Measurements from ENCODE around the gene PIAS1. TPM values are rescaled to one million over a fixed set of nuclear protein-coding genes. Genes with fewer than 3 reads are reported as not detected.
"Not testable (repeated sequence)": the region's sequence is repeated elsewhere in the genome, so short reads cannot be mapped to it uniquely, and the experiment has no call there.

The PIAS1 gene
- total RNA-seq, 1 experiment from 2014 or later, result 13.5 TPM

GRCh38 chr15:68114840-68115239 lies 60.7 kb downstream of the PIAS1 start:
- no peak for DNase-seq (ENCODE audit: low read depth)

DNA sequence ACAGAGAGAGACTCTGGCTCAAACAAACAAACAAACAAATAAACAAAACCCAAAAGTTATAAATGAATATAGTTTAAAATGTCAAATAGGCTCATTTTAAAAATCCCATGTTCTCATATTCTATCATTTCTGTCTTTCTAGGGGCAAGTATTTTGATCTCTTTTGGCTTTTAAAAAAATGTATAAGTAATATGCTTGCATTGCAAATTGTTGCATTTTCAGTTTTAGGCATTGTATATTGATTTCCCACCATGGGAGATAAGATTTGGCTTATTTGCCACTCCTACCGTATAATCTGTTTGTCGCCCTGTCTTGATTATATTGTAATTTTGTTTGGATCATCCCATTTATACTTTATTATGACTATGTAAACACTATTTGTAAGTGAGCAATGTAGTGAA lies 70.6 kb downstream of the PIAS1 start:
- DNase-seq (ENCODE audit: low read depth), result no peak

- DNase-seq (ENCODE audit: low read depth), result no peak
Measured at GRCh38 chr15:68126396-68126795, 72.3 kb downstream of the PIAS1 start.

GRCh38 chr15:68129072-68129471 lies 75.0 kb downstream of the PIAS1 start:
- DNase-seq (ENCODE audit: low read depth), result no peak

- DNase-seq (ENCODE audit: low read depth), result no peak
Measured at GRCh38 chr15:68130851-68131250, 76.7 kb downstream of the PIAS1 start.

- DNase-seq (ENCODE audit: low read depth), result no peak
Measured at GRCh38 chr15:68137096-68137495, 83.0 kb downstream of the PIAS1 start.

DNA sequence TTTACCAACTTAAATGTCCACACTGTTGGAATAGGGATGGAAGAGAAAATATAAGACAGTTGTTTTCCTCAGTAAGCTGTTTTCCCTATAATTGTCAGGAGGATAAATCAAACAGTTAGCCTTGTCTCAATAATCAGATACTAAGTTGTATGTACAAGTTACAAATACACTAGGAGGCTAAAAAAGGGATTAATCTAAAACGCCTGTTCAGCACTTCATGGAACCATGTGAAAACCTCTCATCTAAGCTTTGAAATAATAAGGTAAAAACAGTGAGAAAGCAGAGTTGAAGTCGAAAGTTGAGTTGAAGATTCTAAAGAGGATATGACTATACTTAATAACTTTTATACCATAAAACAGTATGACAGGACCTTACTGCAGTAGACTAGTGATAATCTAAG lies 89.0 kb downstream of the PIAS1 start:
- no peak for DNase-seq (ENCODE audit: low read depth)

DNA sequence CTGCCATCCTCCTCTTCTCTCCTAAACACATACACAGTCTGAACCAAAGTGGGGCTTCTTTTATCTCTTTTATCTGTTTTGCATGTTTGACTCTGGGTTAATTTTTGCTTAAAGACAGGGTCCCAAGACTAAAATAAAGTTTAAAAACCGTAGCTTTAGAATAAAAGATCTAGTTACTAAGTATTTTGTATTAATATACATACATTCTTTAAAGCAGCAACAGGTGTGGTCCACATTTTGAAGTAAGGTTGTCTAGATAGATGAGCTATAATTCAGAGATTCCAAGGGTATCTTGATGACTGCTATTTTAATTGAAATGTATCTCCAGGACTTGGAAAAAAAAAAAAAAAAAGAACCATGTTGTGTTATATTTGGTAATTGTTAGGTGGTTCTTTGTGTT lies 89.7 kb downstream of the PIAS1 start:
- DNase-seq (ENCODE audit: low read depth), result no peak

DNA sequence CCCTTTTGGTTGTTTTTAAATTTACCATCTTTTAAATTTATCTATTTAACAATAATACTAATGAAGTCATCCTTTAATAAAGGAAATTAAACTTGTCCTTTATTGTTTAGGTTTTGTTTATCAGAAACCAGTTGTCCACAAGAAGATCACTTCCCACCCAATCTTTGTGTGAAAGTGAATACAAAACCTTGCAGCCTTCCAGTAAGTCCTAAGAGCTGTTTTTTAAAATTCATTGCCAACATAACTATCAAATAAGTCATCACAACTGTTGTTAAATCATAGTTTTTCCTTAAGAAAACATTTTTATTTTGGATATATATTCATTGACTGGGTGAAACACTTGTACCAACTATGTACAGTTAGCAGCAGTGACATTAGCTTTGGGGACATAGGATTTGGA lies 91.6 kb downstream of the PIAS1 start:
- peak; percentile 36 for DNase-seq (ENCODE audit: low read depth)

DNA sequence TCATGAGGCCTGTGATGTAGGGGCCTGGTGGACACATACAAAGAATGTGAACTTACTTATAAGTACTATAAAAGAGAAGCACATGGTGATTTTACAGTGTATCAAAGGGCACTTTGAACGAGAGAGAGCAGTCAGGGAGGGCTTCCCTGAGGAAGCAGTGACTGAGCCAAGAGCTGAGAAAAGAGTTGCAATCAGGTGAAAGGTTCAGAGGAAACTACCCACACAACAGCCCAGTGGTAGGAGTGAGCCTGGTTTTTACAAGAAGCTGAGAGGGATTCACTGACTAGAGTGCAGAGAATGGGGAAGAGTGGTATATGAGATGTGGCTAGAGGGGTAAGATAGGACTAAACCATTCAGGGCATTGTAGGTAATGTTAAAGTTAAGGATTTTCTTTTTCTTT lies 93.9 kb downstream of the PIAS1 start:
- DNase-seq (ENCODE audit: low read depth), result no peak

- peak; percentile 43 for DNase-seq (ENCODE audit: low read depth)
Measured at GRCh38 chr15:68149059-68149458, 94.9 kb downstream of the PIAS1 start.

DNA sequence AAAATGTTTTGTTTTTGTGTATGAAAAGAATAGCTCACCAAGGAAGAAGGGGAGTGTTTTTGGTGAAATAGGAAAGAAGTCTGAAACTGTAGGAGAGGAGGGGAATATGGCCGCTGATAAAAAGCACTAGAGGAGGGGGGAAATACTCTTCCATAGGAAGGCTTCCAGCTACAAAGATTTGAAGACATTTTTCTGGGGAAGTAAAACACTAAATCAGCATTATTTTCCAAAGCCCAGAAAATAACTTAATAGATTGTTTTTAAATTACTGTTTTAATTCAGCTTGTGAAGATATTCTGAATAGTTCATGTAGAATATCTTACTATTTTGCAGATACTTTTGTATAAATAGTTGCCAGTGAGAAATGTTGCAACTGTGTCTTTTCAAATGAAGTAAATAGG lies 96.1 kb downstream of the PIAS1 start:
- DNase-seq (ENCODE audit: low read depth), result no peak

- DNase-seq (ENCODE audit: low read depth), result peak; percentile 24
Measured at GRCh38 chr15:68151277-68151676, 97.2 kb downstream of the PIAS1 start.

DNA sequence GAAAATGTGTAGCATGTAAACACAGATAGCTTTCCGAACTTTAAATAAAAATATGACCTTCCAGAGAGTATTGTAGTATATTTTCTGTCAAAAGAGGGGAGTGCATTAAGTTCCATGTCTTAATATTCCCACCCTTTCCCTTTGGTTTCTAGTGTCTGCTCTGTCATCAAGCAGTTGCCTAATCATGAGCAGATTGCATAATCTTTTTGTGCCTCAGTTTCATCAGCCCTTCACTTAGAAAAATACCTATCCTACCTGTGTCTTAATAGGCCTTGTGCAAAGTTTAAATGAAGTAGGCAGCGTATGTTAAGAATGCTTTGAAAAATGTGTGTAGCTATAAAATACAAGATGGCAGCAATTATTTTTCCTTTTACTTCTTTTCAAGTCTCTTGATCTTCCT lies 98.2 kb downstream of the PIAS1 start:
- DNase-seq (ENCODE audit: low read depth), result no peak

- DNase-seq (ENCODE audit: low read depth), result peak; percentile 63
Measured at GRCh38 chr15:68154923-68155559, 100.9 kb downstream of the PIAS1 start.

GRCh38 chr15:68157074-68157473 lies 103.0 kb downstream of the PIAS1 start:
- no peak for DNase-seq (ENCODE audit: low read depth)

- no peak for DNase-seq (ENCODE audit: low read depth)
Measured at GRCh38 chr15:68158046-68158628, 104.0 kb downstream of the PIAS1 start.

DNA sequence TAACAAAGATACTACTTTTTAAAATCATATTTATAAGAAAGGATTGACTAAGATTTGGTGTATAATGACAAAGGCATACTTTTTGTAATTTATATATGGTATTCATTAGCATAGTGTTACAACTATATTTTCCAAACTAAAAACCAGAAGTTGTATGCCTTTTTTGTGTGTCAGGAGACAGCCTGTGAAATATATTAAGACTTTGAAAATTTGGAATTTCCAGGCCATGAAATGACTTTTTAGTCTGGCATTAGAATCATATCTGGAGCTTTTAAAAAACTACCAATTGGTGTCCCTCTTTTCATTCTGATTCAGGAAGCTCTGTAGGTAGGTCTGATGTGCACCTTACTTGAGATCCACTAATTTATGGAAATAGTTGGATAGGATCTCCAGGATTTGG lies 109.1 kb downstream of the PIAS1 start:
- no peak for DNase-seq (ENCODE audit: low read depth)

GRCh38 chr15:68166847-68167246 lies 112.7 kb downstream of the PIAS1 start:
- DNase-seq (ENCODE audit: low read depth), result no peak

DNA sequence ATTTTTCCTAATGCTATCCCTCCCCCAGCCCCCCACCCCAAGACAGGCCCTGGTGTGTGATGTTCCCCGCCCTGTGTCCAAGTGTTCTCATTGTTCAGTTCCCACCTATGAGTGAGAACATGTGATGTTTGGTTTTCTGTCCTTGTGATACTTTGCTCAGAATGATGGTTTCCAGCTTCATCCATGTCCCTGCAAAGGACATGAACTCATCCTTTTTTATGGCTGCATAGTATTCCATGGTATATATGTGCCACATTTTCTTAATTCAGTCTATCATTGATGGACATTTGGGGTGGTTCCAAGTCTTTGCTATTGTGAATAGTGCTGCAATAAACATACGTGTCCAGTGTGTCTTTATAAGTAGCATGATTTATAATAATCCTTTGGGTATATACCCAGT lies 117.9 kb downstream of the PIAS1 start:
- DNase-seq (ENCODE audit: low read depth), result not testable (repeated sequence)

DNA sequence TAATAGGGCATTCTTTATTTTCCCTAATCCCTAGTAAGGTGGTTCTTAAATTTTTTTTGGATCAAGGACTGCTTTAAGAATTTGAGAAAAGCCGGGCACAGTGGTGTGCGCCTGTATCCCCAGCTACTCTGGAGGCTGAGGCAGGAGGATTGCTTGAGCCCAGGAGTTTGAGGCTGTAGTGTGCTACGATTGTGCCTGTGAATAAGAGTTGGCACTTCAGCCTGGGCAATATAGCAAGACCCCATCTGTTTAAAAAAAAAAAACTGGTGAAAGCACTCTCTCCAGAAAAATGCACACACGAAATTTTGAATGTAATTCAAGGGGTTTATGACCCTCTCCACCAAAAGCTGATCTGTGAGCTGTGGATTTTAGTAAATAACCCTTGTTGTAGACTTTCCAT lies 119.0 kb downstream of the PIAS1 start:
- DNase-seq (ENCODE audit: low read depth), result no peak

GRCh38 chr15:68175526-68175925 lies 121.4 kb downstream of the PIAS1 start:
- DNase-seq (ENCODE audit: low read depth), result no peak

DNA sequence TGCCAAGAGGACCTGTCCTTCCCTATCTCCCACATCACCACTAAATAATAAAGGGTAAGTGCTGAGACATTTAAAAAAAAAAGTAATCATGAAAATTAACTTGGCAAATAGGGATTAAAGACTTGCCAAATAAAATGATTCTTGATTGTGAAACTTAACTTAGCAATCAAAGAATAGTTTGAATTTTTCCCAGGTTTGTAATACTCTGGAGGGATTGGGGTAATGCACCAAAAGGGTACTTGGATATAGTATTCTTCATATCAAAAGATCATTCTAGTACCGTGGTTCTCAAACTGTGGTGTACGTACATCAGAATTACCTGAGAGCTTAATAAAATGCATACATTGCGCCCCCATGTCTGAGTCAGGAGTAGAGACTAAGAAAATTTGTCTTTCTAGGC lies 122.5 kb downstream of the PIAS1 start:
- DNase-seq (ENCODE audit: low read depth), result no peak

GRCh38 chr15:68177742-68178141 lies 123.6 kb downstream of the PIAS1 start:
- DNase-seq (ENCODE audit: low read depth), result no peak
